Activated CD4-positive, alpha-beta T cell treated with anti-CD3 and anti-CD28 coated beads for 36 hours (primary cell): ENCODE measurements around the gene OR2S2. TPM values are rescaled to one million over a fixed set of nuclear protein-coding genes. Genes with fewer than 3 reads are reported as not detected.
A peak's percentile ranks its signal among the peaks of the same experiment; 100 is the strongest.
"Not testable (repeated sequence)": the region's sequence is repeated elsewhere in the genome, so short reads cannot be mapped to it uniquely, and the experiment has no call there.

Source experiments
- ATAC-seq: fragments of 200-7000 bp; cut with Tn5 transposase; one replicate; pipeline ENCODE4 v1.10.0; 2021; ENCODE audit warnings: mild to moderate bottlenecking, moderate library complexity
- CTCF ChIA-PET: fragments of 350-600 bp; sonication (Branson Sonifier 250); formaldehyde crosslinking; loops from one replicate; lab custom pipeline; 2021; ENCODE audit warnings: antibody characterized with exemption; lab: Charles Lee
- POLR2A ChIA-PET: fragments of 350-600 bp; sonication (Branson Sonifier 250); formaldehyde crosslinking; loops from one replicate; lab custom pipeline; 2021; ENCODE audit warnings: antibody characterized with exemption, inconsistent platforms; lab: Charles Lee
- DNase-seq: peaks from one replicate; pipeline ENCODE4 v3.0.0-alpha.2; 2020
- H3K27ac Mint-ChIP-seq: one replicate; pipeline ENCODE4 v1.8.0; 2021; ENCODE audit warnings: mixed read lengths
- H3K27me3 Mint-ChIP-seq: one replicate; pipeline ENCODE4 v1.8.0; 2021; ENCODE audit warnings: mixed read lengths
- H3K36me3 Mint-ChIP-seq: one replicate; pipeline ENCODE4 v1.8.0; 2021; ENCODE audit warnings: low read depth, mixed read lengths
- H3K4me1 Mint-ChIP-seq: one replicate; pipeline ENCODE4 v1.8.0; 2021; ENCODE audit warnings: mixed read lengths
- H3K4me3 Mint-ChIP-seq: one replicate; pipeline ENCODE4 v1.8.0; 2021; ENCODE audit warnings: mild to moderate bottlenecking, moderate library complexity, mixed read lengths
- H3K9me3 Mint-ChIP-seq: one replicate; pipeline ENCODE4 v1.8.0; 2021; ENCODE audit warnings: low read depth, mixed read lengths
- intact Hi-C, 2 experiments: fragments of 100-400 bp; cut with DNase I in 1 of 2; cut with micrococcal nuclease in 1 of 2; formaldehyde crosslinking; loops; one replicate each; pipeline versions ENCODE4 v1.14.2 to v1.15.1; 2022 to 2024; cut with DNase I, micrococcal nuclease
- total RNA-seq, 2 experiments: library from RNA; stranded (reverse); gene quantifications; one replicate each; pipeline ENCODE4 v1.2.3, GENCODE V29; 2021

OR2S2 gene, protein sequence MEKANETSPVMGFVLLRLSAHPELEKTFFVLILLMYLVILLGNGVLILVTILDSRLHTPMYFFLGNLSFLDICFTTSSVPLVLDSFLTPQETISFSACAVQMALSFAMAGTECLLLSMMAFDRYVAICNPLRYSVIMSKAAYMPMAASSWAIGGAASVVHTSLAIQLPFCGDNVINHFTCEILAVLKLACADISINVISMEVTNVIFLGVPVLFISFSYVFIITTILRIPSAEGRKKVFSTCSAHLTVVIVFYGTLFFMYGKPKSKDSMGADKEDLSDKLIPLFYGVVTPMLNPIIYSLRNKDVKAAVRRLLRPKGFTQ
- not detected for total RNA-seq

DNA sequence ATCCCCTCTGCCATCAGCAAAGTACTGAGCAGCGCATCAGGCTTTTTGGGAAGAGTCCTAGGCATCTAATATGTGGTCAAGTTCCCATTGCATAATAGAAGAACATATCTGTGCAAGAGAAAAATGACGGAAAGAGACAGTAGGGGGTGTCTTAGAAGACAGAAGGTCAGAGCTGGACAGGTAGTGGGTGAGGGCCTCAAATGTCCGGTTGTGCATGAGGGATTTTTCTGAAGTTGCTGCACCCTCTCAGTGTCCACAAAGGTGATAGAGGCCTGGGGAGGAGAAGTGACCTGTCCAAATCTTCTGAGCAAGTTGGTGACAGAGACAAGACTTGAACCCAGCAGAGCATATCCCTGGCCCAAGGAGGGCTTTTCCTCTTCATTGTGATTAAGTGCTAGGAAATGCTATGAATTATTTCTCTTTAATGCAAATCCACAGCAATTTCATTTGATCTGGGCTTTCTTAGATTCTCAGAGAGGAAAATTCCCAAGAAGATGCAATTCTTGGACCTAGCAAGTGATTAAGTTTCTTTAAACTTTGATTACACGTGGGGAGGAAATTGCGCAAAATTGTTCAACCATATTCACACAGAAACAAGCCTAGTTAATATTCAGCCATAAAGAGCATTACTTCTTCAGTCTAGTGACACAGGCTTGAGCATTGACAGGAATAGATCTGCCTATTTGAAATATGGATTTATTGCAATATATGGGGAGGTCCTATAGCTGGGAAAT lies at the start of gene OR2S2:
Gene OR2S2 (minus strand): TSS at position 51 of the 734 bp plus-strand sequence. CDS start 56 bp downstream, outside the sequence.
- no peaks in the 10 kb centered on the region for H3K9me3 Mint-ChIP-seq
- no peaks in the 10 kb centered on the region for H3K36me3 Mint-ChIP-seq
- H3K4me1 Mint-ChIP-seq: peaks cover 4% of the 10 kb centered on the region
- ATAC-seq (no peak), DNase-seq (no peak)
- intact Hi-C loops: loop anchor here in 1 of 2 experiments (10.0 kb wide), 1 partner anchor 367 kb away; no protein-coding TSS in a partner anchor
- H3K4me3 Mint-ChIP-seq: no peak within 1 kb of the TSS
- ChIA-PET CTCF (interaction anchor here (0.6 to 7.8 kb wide), 6 partner anchors 13 to 209 kb away, joined by 4 to 121 read pairs (median 8); no protein-coding TSS in a partner anchor), POLR2A (interaction anchor here (0.6 kb wide), 1 partner anchor 80 kb away, joined by 3 read pairs; no protein-coding TSS in a partner anchor)
- no peak within 1 kb of the TSS for H3K27ac Mint-ChIP-seq
- peaks cover 8% of the 10 kb centered on the region for H3K27me3 Mint-ChIP-seq

DNA sequence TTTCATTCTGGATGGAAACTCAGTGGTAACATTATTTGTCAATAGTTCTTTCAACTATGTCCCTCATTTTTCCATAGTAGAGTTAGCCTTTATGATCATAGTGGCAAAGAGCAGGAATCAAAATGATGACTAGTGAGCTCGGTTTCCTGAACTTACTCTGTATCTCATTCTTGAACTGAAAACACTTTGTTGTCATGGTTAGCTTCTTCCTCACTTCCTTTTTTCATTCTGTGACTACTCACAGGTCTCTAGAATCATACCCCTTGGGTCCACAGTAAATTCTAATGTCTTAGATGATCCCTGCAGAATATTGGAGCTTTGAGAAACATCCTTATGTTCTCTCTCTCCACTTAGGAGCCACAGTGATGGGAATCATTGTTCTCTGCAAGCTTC lies 49.4 kb upstream of the OR2S2 start:
- peaks cover 3% of the 10 kb centered on the region for H3K9me3 Mint-ChIP-seq
- CTCF ChIA-PET: interaction anchor here (0.6 to 5.7 kb wide), 29 partner anchors 8 to 559 kb away, joined by 3 to 73 read pairs (median 5); partner anchors contain the start of gene RECK
- ATAC-seq (peak; percentile 84), DNase-seq (no peak)
- no peaks in the 10 kb centered on the region for H3K36me3 Mint-ChIP-seq
- intact Hi-C loops: no loop called here
- H3K4me3 Mint-ChIP-seq: no peak overlapping the region
- H3K4me1 Mint-ChIP-seq: peaks cover 23% of the 10 kb centered on the region
- POLR2A ChIA-PET: no interaction called here
- H3K27ac Mint-ChIP-seq: peak overlapping the region; percentile 10
- peaks cover 22% of the 10 kb centered on the region for H3K27me3 Mint-ChIP-seq

DNA sequence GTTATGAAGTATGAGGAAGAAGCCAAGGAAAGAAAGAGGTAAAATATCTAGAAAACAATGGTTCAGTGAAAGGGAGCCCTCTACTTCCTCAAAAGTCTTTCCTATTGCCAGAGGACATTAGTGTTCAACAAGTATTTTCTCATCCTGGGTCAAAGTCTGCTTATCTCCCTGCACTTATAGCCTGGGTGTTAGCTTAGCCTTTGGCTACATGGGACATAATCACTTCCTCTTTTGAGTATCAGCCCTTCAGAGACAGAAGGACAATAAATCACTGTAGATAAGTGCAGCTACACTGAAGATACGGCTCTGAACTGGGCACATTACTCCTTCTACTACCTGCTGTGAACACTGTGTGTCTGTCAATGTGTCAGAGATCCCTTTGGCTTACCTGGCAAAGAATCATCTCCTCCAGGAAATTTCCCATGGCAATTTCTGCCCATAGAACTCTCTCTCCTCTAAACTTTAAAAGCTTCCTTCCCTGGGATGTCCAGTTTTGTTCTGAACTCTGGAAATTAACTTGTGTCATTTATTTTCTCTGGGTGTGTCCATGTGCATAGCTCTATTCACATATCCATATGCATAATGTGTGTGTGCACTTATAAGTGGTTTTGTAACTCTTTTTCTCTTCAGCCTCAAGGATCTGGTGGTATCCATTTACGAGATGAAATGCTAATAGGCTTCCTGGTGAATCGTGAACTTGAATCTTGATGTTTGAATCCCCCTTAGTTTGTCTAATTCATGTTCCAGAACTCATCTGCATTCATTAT lies 48.8 kb upstream of the OR2S2 start:
- Mint-ChIP-seq H3K27me3 (peaks cover 22% of the 10 kb centered on the region), H3K4me3 (no peak overlapping the region), H3K9me3 (peaks cover 3% of the 10 kb centered on the region), H3K27ac (peak overlapping the region; percentile 10), H3K4me1 (peaks cover 23% of the 10 kb centered on the region), H3K36me3 (no peaks in the 10 kb centered on the region)
- intact Hi-C loops: no loop called here
- ATAC-seq (no peak), DNase-seq (no peak)
- POLR2A ChIA-PET: no interaction called here
- CTCF ChIA-PET: interaction anchor here (0.6 to 5.7 kb wide), 27 partner anchors 8 to 560 kb away, joined by 3 to 73 read pairs (median 5); no protein-coding TSS in a partner anchor

DNA sequence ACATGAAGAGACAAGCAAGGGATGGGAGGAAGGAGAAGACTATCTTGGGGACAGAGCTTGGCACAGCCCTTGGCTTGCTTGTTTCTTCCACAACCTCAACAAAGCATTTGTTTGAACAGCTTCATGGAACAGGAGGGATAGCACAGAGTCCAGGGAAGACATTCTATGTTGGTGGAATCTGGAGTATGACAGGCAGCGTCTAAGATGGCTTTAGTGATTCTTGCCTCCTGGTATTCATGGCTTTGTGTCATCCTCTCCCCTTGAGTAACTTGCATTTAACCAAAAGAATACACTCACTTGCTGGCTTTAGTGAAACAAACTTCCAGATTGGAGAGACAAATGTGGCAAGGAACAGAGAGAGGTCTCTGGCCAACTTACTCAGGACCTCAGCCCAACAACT lies 47.9 kb upstream of the OR2S2 start:
- Mint-ChIP-seq H3K9me3 (peaks cover 3% of the 10 kb centered on the region), H3K27ac (no peak overlapping the region), H3K27me3 (peaks cover 22% of the 10 kb centered on the region), H3K4me1 (peaks cover 23% of the 10 kb centered on the region), H3K36me3 (no peaks in the 10 kb centered on the region), H3K4me3 (no peak overlapping the region)
- no peak for ATAC-seq
- no peak for DNase-seq
- POLR2A ChIA-PET: no interaction called here
- CTCF ChIA-PET: interaction anchor here (0.6 to 5.7 kb wide), 6 partner anchors 16 to 202 kb away, joined by 3 to 73 read pairs (median 4); no protein-coding TSS in a partner anchor
- intact Hi-C loops: no loop called here

DNA sequence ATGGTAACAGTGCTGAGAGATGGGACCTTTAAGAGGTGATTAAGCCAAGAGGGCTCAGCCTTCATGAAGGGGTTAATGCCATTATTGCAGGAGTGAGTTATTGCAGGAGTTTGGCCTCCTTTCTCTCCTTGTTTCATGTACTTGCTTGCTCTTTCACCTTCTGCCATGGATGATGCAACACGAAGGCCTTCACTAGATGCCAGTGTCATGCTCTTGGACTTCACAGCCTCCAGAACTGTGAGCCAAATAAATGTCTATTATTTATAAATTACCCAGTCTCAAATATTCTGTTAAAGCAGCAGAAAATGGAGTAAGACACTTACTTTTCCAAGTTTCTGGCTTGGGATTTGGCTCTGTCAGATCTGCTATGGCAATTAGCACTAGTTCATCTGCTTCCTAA lies 40.4 kb upstream of the OR2S2 start:
- CTCF ChIA-PET: no interaction called here
- H3K27ac Mint-ChIP-seq: no peak overlapping the region
- H3K36me3 Mint-ChIP-seq: no peaks in the 10 kb centered on the region
- ATAC-seq (no peak), DNase-seq (no peak)
- POLR2A ChIA-PET: no interaction called here
- no peak overlapping the region for H3K4me3 Mint-ChIP-seq
- no peaks in the 10 kb centered on the region for H3K4me1 Mint-ChIP-seq
- peaks cover 14% of the 10 kb centered on the region for H3K27me3 Mint-ChIP-seq
- H3K9me3 Mint-ChIP-seq: peaks cover 10% of the 10 kb centered on the region
- intact Hi-C loops: no loop called here

DNA sequence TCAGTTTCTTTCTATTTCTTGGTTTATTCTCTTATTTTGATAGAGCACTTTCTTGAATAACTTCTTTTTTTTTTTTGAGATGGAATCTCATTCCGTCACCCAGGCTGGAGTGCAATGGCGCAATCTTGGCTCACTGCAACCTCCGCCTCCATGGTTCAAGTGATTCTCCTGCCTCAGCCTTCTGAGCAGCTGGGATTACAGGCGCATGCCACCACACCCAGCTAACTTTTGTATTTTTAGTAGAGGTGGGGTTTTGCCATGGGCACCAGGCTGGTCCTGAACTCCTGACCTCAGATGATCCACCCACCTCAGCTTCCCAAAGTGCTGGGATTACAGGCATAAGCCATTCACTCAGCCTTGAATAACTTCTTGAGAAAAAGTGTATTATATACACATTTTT lies 39.1 kb upstream of the OR2S2 start:
- ATAC-seq, H3K4me1 Mint-ChIP-seq, intact Hi-C loops, DNase-seq, H3K9me3 Mint-ChIP-seq, H3K27ac Mint-ChIP-seq, H3K36me3 Mint-ChIP-seq, H3K4me3 Mint-ChIP-seq, POLR2A ChIA-PET: not testable (repeated sequence)
- H3K27me3 Mint-ChIP-seq: peaks cover 16% of the 10 kb centered on the region
- CTCF ChIA-PET: interaction anchor here (0.6 kb wide), 1 partner anchor 341 kb away, joined by 3 read pairs; no protein-coding TSS in a partner anchor

DNA sequence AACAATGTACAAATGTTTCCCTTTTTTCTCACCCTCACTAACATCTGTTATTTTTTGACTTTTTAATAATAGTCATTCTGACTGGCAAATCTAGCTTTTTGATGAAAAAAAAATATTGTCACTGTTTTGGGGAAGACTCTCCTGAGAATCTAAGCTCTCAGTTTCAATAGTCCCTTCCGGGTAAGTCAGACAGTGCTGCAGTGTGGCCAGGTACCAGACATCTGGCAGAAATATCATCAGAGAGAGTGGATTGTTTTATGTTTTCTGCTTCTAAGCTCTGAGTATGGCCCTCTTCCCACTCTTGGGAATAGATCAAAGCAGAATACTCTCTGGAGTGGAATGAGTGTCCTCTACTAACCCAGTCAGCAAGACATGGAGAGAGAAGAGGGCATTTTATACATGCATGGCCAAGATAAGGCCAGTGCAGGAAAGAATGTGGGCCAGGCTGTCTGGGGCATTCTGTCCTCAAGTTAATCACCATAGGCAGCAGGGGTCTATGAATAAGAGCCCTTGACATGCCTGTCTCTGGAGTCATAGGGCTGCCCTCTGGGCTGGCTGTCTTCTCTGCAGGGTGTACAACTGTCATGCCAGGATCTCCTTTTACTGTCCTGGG lies 38.5 kb upstream of the OR2S2 start:
- ATAC-seq (no peak), DNase-seq (no peak)
- ChIA-PET POLR2A (no interaction called here), CTCF (interaction anchor here (0.6 to 1.0 kb wide), 2 partner anchors 27 to 342 kb away, joined by 3 read pairs; no protein-coding TSS in a partner anchor)
- intact Hi-C loops: no loop called here
- Mint-ChIP-seq H3K36me3 (no peaks in the 10 kb centered on the region), H3K27me3 (peaks cover 19% of the 10 kb centered on the region), H3K9me3 (peaks cover 10% of the 10 kb centered on the region), H3K4me1 (no peaks in the 10 kb centered on the region), H3K4me3 (no peak overlapping the region), H3K27ac (no peak overlapping the region)

DNA sequence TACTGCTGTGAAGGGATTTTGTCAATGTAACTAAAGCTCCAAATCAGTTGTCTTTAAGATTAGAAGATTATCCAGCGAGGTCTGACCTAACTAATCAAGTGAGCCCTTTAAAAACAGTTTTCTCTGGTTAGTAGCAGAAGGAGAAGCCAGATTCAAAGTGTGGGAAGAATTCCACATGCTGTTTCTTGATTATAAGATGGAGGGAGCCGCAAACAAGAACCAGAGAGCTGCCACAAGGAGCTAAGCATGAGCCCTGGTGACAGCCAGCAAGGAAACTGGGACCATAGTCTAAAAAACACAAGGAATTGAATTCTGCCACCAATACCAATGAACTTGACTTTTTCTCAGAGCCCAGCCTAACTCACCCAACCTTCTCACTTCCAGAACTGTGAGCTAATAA lies 37.0 kb upstream of the OR2S2 start:
- Mint-ChIP-seq H3K27me3 (peaks cover 15% of the 10 kb centered on the region), H3K27ac (no peak overlapping the region), H3K4me1 (no peaks in the 10 kb centered on the region), H3K9me3 (peaks cover 10% of the 10 kb centered on the region), H3K4me3 (no peak overlapping the region), H3K36me3 (no peaks in the 10 kb centered on the region)
- ATAC-seq (no peak), DNase-seq (no peak)
- intact Hi-C loops: no loop called here
- POLR2A ChIA-PET: no interaction called here
- CTCF ChIA-PET: interaction anchor here (0.9 to 2.5 kb wide), 4 partner anchors 13 to 204 kb away, joined by 3 to 18 read pairs (median 4); no protein-coding TSS in a partner anchor

DNA sequence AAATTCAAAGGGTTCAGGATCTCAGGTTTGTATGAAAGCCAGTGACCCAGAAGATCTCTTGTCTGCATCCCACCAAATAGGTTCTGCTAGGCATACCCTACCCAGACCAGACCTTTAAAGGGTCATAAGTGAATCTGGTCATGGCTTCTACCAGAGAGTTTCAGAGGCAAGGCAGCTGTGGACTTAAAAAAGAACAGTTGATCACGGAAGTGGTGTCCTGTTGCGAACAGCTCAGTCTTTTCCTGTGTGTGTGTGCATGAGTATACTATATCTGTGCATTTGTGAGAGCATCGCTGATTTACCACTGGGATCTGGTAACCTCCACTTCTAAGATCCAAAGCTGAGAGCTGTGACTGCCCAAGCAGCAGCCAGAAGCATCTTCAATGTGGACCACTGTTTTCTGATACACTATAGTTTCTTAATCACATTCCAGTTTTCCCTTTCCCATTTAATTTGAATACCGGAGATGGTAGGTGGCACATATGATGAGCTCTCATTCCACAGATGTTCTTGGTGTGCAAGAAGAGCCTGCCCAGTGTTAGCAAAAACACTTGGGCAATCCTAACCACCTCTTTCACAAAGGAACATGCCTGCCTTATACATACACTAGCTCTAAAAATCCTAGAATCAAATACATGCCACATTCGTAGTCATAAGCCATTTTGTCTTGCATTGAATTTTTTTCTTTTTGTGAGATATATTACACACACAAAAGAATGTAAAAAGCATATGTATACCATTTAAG lies 36.2 kb upstream of the OR2S2 start:
- ChIA-PET POLR2A (no interaction called here), CTCF (interaction anchor here (0.7 to 2.5 kb wide), 3 partner anchors 14 to 338 kb away, joined by 3 to 18 read pairs (median 3); no protein-coding TSS in a partner anchor)
- Mint-ChIP-seq H3K36me3 (no peaks in the 10 kb centered on the region), H3K9me3 (peaks cover 10% of the 10 kb centered on the region), H3K4me3 (no peak overlapping the region), H3K27ac (no peak overlapping the region), H3K27me3 (peaks cover 12% of the 10 kb centered on the region), H3K4me1 (no peaks in the 10 kb centered on the region)
- intact Hi-C loops: loop anchor here in 1 of 2 experiments (1.0 kb wide), 1 partner anchor 28 kb away; no protein-coding TSS in a partner anchor
- no peak for ATAC-seq
- DNase-seq: no peak

DNA sequence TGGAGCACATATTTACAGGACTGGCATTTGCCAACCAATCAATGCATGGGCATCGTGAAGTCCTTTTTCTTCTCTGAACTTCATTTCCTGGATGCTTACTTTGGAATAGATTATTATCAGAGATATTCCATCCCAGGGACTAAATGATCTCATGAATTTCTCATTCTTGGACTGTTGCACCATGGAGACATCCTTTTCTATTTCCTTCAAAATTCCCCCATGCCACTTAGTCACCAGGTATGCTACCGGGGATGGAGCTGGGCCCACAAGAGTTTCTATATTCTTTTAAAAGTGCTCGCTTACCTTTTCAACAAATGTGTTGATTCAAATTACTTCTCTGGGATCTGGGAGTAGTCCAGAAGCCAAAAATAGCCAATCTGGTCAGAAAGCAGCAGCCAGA lies 35.2 kb upstream of the OR2S2 start:
- CTCF ChIA-PET: interaction anchor here (2.0 kb wide), 1 partner anchor 15 kb away, joined by 11 read pairs; no protein-coding TSS in a partner anchor
- H3K27ac Mint-ChIP-seq, POLR2A ChIA-PET, H3K4me3 Mint-ChIP-seq, DNase-seq, H3K9me3 Mint-ChIP-seq, ATAC-seq, H3K4me1 Mint-ChIP-seq, H3K36me3 Mint-ChIP-seq: not testable (repeated sequence)
- peaks cover 12% of the 10 kb centered on the region for H3K27me3 Mint-ChIP-seq
- intact Hi-C loops: loop anchor here in 1 of 2 experiments (1.0 kb wide), 1 partner anchor 29 kb away; no protein-coding TSS in a partner anchor
